Measurements from ENCODE around the gene MTRF1L. TPM values are rescaled to one million over a fixed set of nuclear protein-coding genes. Genes with fewer than 3 reads are reported as not detected.

The MTRF1L gene
- total and polyA plus RNA-seq, 2 of the 8 experiments (the other 6 are each of a cell fraction or from before 2014, with no cell fraction given), result 4.5 to 26.5 TPM

DNA sequence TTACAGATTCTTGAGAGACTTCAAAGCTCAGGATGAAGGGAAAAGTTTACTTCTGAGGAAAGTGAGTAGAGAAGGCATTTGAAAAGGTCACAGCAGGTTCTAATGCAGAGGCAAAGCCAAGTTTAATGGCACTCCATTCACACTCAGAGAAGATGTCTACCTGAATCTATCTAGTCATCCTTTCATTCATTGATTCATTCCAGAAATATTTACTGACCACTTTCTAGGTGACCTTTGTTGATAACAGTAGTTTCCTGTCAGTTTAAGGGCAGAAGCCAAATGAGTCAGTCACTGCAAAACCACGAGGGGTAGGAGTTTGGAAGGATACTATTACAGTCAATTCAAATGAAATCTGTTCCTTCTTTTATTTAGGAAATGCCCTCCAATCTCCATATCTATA lies 50.5 kb downstream of the MTRF1L start:
- H3K23ac ChIP-seq (ENCODE audit: insufficient read length), result no peak overlapping the region
- H3K23me2 ChIP-seq (ENCODE audit: low read depth, low read length), result no peaks in the 10 kb centered on the region
- POLR2A ChIA-PET (ENCODE audit: partially characterized antibody), result no interaction called here
- H2AFZ ChIP-seq (ENCODE audit: low read length), result no peak overlapping the region
- no peaks in the 10 kb centered on the region; a peak in 1 of 4 replicates for H3K9me3 ChIP-seq (ENCODE audit: insufficient read depth in 2 of 2, low read depth in 1 of 2, low read length in 1 of 2)
- no peaks in the 10 kb centered on the region for H4K20me1 ChIP-seq (replicated peaks in 1 of 2; ENCODE audit: control insufficient read depth in 1 of 2, insufficient read depth in 2 of 2, low read length in 2 of 2)
- H3K4me3 ChIP-seq (ENCODE audit: extremely low read depth in 1 of 4, insufficient read depth in 2 of 4, low read depth in 3 of 4, low read length in 4 of 4), result peak overlapping the region in 1 of 4 experiments; percentile 4; a peak in 1 of 8 replicates
- H2BK20ac ChIP-seq (ENCODE audit: low read length), result no peak overlapping the region
- no peak overlapping the region for H3K27ac ChIP-seq (ENCODE audit: low read depth, low read length)
- DNase-seq (ENCODE audit: low read depth in 1 of 2, low spot score in 2 of 2) (peak in 1 of 2 experiments; percentile 17), FAIRE-seq (no peak)
- no peak overlapping the region for H3K56ac ChIP-seq (replicated peaks; ENCODE audit: insufficient read length, low read depth, low read length)
- no peaks in the 10 kb centered on the region for H3K27me3 ChIP-seq (replicated peaks in 1 of 4; ENCODE audit: control insufficient read depth in 3 of 4, extremely low read depth in 1 of 4, insufficient read depth in 3 of 4, low read length in 3 of 4)
- H2BK120ac ChIP-seq (replicated peaks; ENCODE audit: low read depth, low read length), result no peak overlapping the region
- H2BK12ac ChIP-seq (ENCODE audit: low read depth, low read length), result no peak overlapping the region
- H3K79me2 ChIP-seq (ENCODE audit: control insufficient read depth in 1 of 2, insufficient read depth in 2 of 2, low read length in 2 of 2), result no peaks in the 10 kb centered on the region
- H3K79me1 ChIP-seq (ENCODE audit: low read depth, low read length), result no peaks in the 10 kb centered on the region
- no peak overlapping the region for H4K8ac ChIP-seq (ENCODE audit: extremely low read depth, insufficient read depth, low read length)
- TF ChIP-seq RNF2 (IDR thresholded peaks at IDR 0.05; ENCODE audit: borderline replicate concordance, low read depth, low read length, missing control alignments, poor library complexity, severe bottlenecking) (no peak), RBBP5 (IDR thresholded peaks at IDR 0.05; ENCODE audit: borderline replicate concordance, low read depth, low read length) (no peak), TAF7 (optimal IDR thresholded peaks at IDR 0.05; ENCODE audit: borderline replicate concordance, low read depth, low read length) (no peak), SRF (IDR thresholded peaks at IDR 0.05; ENCODE audit: low read depth, low read length) (no peak), YY1 (IDR thresholded peaks at IDR 0.05; ENCODE audit: low read depth, low read length) (no peak), BCL11A (IDR thresholded peaks at IDR 0.05; ENCODE audit: low read depth in 2 of 2, low read length in 2 of 2) (no peak), SAP30 (IDR thresholded peaks at IDR 0.05; ENCODE audit: insufficient read depth, insufficient replicate concordance, low read length) (no peak), TCF12 (IDR thresholded peaks at IDR 0.05; ENCODE audit: low read depth, low read length) (no peak), BACH1 (IDR thresholded peaks at IDR 0.05; ENCODE audit: low read length) (no peak), EGR1 (IDR thresholded peaks at IDR 0.05; ENCODE audit: borderline replicate concordance, low read depth, low read length) (no peak), E2F6 (IDR thresholded peaks at IDR 0.05) (no peak)
- no peak overlapping the region for H2AK5ac ChIP-seq (ENCODE audit: low read depth, low read length)
- no peaks in the 10 kb centered on the region for H3K36me3 ChIP-seq (ENCODE audit: control insufficient read depth in 2 of 4, insufficient read depth in 4 of 4, low read length in 3 of 4)
- H3K4me1 ChIP-seq (replicated peaks in 1 of 4; ENCODE audit: control insufficient read depth in 3 of 4, insufficient read depth in 4 of 4, low read length in 3 of 4), result peaks cover 0 to 4% (median under 1%) of the 10 kb centered on the region in 4 experiments; a peak in 2 of 7 replicates
- WGBS, 2 experiments (ENCODE audit: extremely low coverage in 1 of 2, insufficient coverage in 1 of 2, insufficient read length in 1 of 2, insufficient replicate concordance in 2 of 2, low coverage in 1 of 2, low lambda C conversion rate in 2 of 2, missing lambda C conversion rate in 1 of 2), result 28% methylated on average over 1 of the region's 1 CpG; no CpG with 5 or more reads in 1 of the 2 experiments
- no peak overlapping the region for H4K5ac ChIP-seq (ENCODE audit: insufficient read length, low read depth, low read length)
- no peak overlapping the region for H2BK15ac ChIP-seq (ENCODE audit: low read length)
- H3K4ac ChIP-seq (replicated peaks; ENCODE audit: insufficient read length, low read depth, low read length), result no peak overlapping the region
- CTCF ChIA-PET (ENCODE audit: partially characterized antibody), result interaction anchor here (0.6 to 6.7 kb wide), 13 partner anchors 8 to 457 kb away, joined by 3 to 79 read pairs (median 4); partner anchors contain the start of gene VIP
- no peak overlapping the region for H3K14ac ChIP-seq (ENCODE audit: insufficient read length)
- H3K9ac ChIP-seq (replicated peaks in 1 of 4; ENCODE audit: extremely low read depth in 1 of 4, low read depth in 3 of 4, low read length in 3 of 4), result no peak overlapping the region
- no peak overlapping the region for H3K18ac ChIP-seq (ENCODE audit: extremely low read depth, low read length)
- H3K4me2 ChIP-seq (ENCODE audit: insufficient read depth in 1 of 2, low read depth in 2 of 2, low read length in 2 of 2), result peak overlapping the region in 1 of 2 experiments; percentile 35; a peak in 1 of 4 replicates
- no peak overlapping the region for H4K91ac ChIP-seq (replicated peaks; ENCODE audit: insufficient read length, low read length)
- no peak overlapping the region for H2BK5ac ChIP-seq (ENCODE audit: low read depth, low read length)

Measured in H1 (cell line).